SU-DHL-6 (cell line): ENCODE measurements around the gene SLC44A1.

ENCODE experiments used
- H2AFZ ChIP-seq: fragments of 200-600 bp; sonication (generic); 2 replicates; pipeline ENCODE4 v1.6.1; 2014; ENCODE audit warnings: low read depth, mild to moderate bottlenecking, moderate library complexity, mixed read lengths, antibody characterized with exemption, low read length; ENCODE audit not compliant: severe bottlenecking
- H3F3A ChIP-seq: fragments of 200-600 bp; shearing (Covaris generic); 2 replicates; pipeline ENCODE4 v1.6.0; 2016; ENCODE audit warnings: antibody characterized with exemption, mild to moderate bottlenecking; ENCODE audit not compliant: insufficient read depth
- H3K27ac ChIP-seq: fragments of 200-600 bp; sonication (generic); 2 replicates; pipeline ENCODE4 v1.5.1; 2016; ENCODE audit warnings: low read depth, mild to moderate bottlenecking, low read length, moderate library complexity, mixed read lengths
- H3K27me3 ChIP-seq: fragments of 200-600 bp; sonication (generic), shearing (Covaris generic); 2 replicates; pipeline ENCODE4 v1.6.0; 2014; ENCODE audit warnings: mild to moderate bottlenecking, low read length
- H3K36me3 ChIP-seq: fragments of 200-600 bp; sonication (generic); 2 replicates; pipeline ENCODE4 v1.6.1; 2014; ENCODE audit warnings: mild to moderate bottlenecking, low read length, mixed read lengths
- H3K4me2 ChIP-seq: fragments of 300-600, 200-600 bp; shearing (Covaris generic), sonication (generic); 2 replicates; pipeline ENCODE4 v1.6.0; 2014; ENCODE audit warnings: low read length, low read depth, mild to moderate bottlenecking; ENCODE audit not compliant: poor library complexity, severe bottlenecking
- H3K4me3 ChIP-seq: fragments of 200-600 bp; sonication (generic); 2 replicates; pipeline ENCODE4 v1.5.1; 2014; ENCODE audit warnings: antibody characterized with exemption, low read length, mild to moderate bottlenecking, mixed read lengths; ENCODE audit not compliant: insufficient read depth, poor library complexity, severe bottlenecking
- H3K79me2 ChIP-seq: fragments of 200-600 bp; sonication (generic); 2 replicates; pipeline ENCODE4 v1.6.1; 2014; ENCODE audit warnings: mild to moderate bottlenecking, low read length, moderate library complexity; ENCODE audit not compliant: insufficient read depth
- H3K9ac ChIP-seq: fragments of 200-600 bp; sonication (generic); 2 replicates; pipeline ENCODE4 v1.7.0; 2014; ENCODE audit warnings: mild to moderate bottlenecking, low read length
- H3K9me2 ChIP-seq: fragments of 200-600 bp; sonication (generic); replicated peaks from 2 replicates; pipeline ENCODE4 v1.6.1; 2014; ENCODE audit warnings: low read length; ENCODE audit not compliant: insufficient read depth
- H3K9me3 ChIP-seq: fragments of 200-600 bp; sonication (generic); 2 replicates; pipeline ENCODE4 v1.6.1; 2014; ENCODE audit warnings: low read length, mixed read lengths; ENCODE audit not compliant: insufficient read depth
- H4K20me1 ChIP-seq: fragments of 200-600 bp; sonication (generic); 2 replicates; pipeline ENCODE4 v1.6.1; 2014; ENCODE audit warnings: low read depth, mild to moderate bottlenecking, antibody characterized with exemption, low read length, moderate library complexity, mixed read lengths
- EZH2phosphoT487 ChIP-seq: fragments of 200-600 bp; sonication (generic), shearing (Covaris generic); conservative IDR thresholded peaks from 2 replicates; pipeline ENCODE4 v1.6.1; 2018; ENCODE audit warnings: mild to moderate bottlenecking, antibody characterized with exemption, low read length, moderate library complexity, mixed read lengths
- TF ChIP-seq, protein P1 (sequence below): fragments of 200-600 bp; sonication (generic); IDR thresholded peaks from one replicate; pipeline ENCODE4 v1.5.1; 2017; ENCODE audit warnings: antibody characterized with exemption, mild to moderate bottlenecking, low read length, moderate library complexity; ENCODE audit not compliant: insufficient read depth, poor library complexity, severe bottlenecking

The SLC44A1 gene

DNA sequence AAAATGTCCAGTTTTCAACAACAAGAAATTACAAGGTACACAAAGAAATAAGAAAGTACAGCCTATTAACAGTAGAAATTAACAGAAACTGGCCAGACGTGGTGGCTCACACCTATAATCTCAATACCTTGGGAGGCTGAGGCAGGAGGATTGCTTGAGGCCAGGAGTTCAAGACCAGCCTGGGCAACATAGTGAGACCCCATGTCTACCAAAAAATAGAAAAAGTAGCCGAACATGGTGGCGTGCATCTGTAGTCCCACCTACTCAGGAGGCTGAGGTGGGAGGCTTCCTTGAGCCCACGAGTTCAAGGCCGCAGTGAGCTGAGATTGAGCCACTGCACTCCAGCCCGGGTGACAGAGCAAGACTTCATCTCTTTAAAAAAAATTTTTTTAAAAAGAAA lies 161.9 kb downstream of the SLC44A1 start:
- peak overlapping the region; percentile 68 for H3K4me2 ChIP-seq
- H3K9ac ChIP-seq: no peak overlapping the region; the same call in 1 of the 2 replicates
- peaks cover 16% of the 10 kb centered on the region for H3F3A ChIP-seq
- no peaks in the 10 kb centered on the region for H4K20me1 ChIP-seq
- peak overlapping the region; percentile 87 for H3K27ac ChIP-seq
- no peaks in the 10 kb centered on the region; the same call in 1 of the 2 replicates for H3K36me3 ChIP-seq
- TF ChIP-seq, protein P1, sequence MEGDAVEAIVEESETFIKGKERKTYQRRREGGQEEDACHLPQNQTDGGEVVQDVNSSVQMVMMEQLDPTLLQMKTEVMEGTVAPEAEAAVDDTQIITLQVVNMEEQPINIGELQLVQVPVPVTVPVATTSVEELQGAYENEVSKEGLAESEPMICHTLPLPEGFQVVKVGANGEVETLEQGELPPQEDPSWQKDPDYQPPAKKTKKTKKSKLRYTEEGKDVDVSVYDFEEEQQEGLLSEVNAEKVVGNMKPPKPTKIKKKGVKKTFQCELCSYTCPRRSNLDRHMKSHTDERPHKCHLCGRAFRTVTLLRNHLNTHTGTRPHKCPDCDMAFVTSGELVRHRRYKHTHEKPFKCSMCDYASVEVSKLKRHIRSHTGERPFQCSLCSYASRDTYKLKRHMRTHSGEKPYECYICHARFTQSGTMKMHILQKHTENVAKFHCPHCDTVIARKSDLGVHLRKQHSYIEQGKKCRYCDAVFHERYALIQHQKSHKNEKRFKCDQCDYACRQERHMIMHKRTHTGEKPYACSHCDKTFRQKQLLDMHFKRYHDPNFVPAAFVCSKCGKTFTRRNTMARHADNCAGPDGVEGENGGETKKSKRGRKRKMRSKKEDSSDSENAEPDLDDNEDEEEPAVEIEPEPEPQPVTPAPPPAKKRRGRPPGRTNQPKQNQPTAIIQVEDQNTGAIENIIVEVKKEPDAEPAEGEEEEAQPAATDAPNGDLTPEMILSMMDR: no peak
- TF ChIP-seq EZH2phosphoT487: no peak
- no peaks in the 10 kb centered on the region for H3K9me2 ChIP-seq
- H2AFZ ChIP-seq: no peak overlapping the region
- peak overlapping the region; percentile 24 for H3K4me3 ChIP-seq
- no peaks in the 10 kb centered on the region; the same call in 1 of the 2 replicates for H3K27me3 ChIP-seq
- no peaks in the 10 kb centered on the region for H3K9me3 ChIP-seq
- H3K79me2 ChIP-seq: no peaks in the 10 kb centered on the region

DNA sequence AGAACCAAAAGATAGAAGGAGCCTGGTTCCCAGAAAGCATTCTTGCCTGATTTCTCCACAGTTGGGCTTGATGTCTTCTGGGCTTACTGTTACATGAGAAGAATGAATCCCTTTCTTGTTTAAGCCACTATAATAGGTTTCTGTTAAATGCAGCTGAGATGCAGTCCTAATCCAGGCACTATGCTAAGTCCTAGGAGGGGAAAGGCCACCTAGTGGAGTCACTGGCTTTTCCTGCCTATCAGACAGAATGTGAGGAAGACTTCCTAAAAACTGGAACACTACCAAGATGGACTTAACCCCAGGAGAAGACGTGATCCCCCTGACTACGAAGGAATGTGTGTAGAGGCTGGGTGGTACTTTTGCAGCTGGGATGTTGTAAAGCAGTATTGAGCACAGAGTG lies 169.1 kb downstream of the SLC44A1 start:
- H3K27me3 ChIP-seq: no peaks in the 10 kb centered on the region
- no peaks in the 10 kb centered on the region for H3F3A ChIP-seq
- TF ChIP-seq EZH2phosphoT487: no peak
- TF ChIP-seq, protein P1: no peak
- H3K36me3 ChIP-seq: no peaks in the 10 kb centered on the region
- H3K9ac ChIP-seq: no peak overlapping the region
- H4K20me1 ChIP-seq: no peaks in the 10 kb centered on the region
- no peaks in the 10 kb centered on the region for H3K9me2 ChIP-seq
- H3K79me2 ChIP-seq: no peaks in the 10 kb centered on the region
- H3K4me2 ChIP-seq: no peak overlapping the region
- H3K4me3 ChIP-seq: no peak overlapping the region
- no peaks in the 10 kb centered on the region for H3K9me3 ChIP-seq
- H2AFZ ChIP-seq: no peak overlapping the region
- no peak overlapping the region for H3K27ac ChIP-seq

DNA sequence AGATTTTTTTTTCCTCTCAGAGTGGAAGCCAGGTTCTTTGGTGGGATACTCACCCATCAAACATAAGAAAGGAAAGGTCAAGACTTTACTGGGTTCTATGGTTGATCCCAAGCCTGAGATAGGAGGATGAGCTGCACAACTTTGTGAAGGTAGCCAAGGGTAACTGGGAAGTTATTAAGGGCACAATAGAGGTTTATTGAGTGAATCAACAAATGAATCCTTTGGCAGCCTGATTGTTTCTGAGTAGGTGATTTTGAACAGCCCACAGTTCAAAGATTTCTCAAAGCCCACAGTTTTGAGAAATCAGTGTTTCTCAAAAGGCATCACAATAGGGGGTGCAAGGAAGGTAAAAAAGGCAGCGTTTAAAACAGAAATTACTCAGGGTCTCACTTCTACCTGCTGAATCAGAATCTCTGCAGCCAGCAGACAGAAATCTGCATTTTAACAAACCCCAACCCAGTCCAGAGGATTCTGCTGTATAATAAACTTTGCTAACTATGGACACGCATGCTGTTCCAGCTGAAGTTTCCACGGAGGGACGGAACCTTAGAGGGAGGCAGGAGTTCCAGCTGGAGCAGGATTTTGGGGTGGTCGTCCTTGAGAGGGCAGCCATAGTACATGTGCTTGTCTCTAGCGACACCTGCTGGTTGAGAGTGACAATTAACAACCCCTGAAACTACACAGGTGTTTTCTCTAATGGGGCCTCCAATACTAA lies 170.7 kb downstream of the SLC44A1 start:
- H3K4me3 ChIP-seq: no peak overlapping the region
- no peak overlapping the region for H3K9ac ChIP-seq
- H3K4me2 ChIP-seq: no peak overlapping the region
- no peaks in the 10 kb centered on the region for H3K9me2 ChIP-seq
- no peaks in the 10 kb centered on the region for H3K27me3 ChIP-seq
- TF ChIP-seq, protein P1: peak; percentile 68
- TF ChIP-seq EZH2phosphoT487: no peak
- H3F3A ChIP-seq: no peaks in the 10 kb centered on the region
- no peaks in the 10 kb centered on the region for H3K79me2 ChIP-seq
- H3K9me3 ChIP-seq: no peaks in the 10 kb centered on the region
- no peaks in the 10 kb centered on the region for H4K20me1 ChIP-seq
- no peak overlapping the region for H2AFZ ChIP-seq
- H3K27ac ChIP-seq: no peak overlapping the region
- H3K36me3 ChIP-seq: no peaks in the 10 kb centered on the region
